Body of pancreas (tissue), 4 donors: ENCODE results near the gene DCANP1. TPM values are rescaled to one million over a fixed set of nuclear protein-coding genes. Genes with fewer than 3 reads are reported as not detected.
A peak's percentile ranks its signal among the peaks of the same experiment; 100 is the strongest.

Source experiments
- ATAC-seq: fragments of 150-250 bp; one replicate; pipeline ENCODE4 v1.9.1; 2016
- DNase-seq, 4 donors: peaks; one replicate each; pipeline ENCODE4 v3.0.0-alpha.2; 2019
- H3K27ac ChIP-seq, 4 donors: fragments of 200-600 bp; sonication (generic); 1 replicate in 3 of 4; 2 replicates in 1 of 4; pipeline versions ENCODE4 v1.5.1 to v1.6.1; 2016 to 2019; ENCODE audit warnings: mild to moderate bottlenecking in 1 of 4, mixed read lengths in 1 of 4, moderate library complexity in 1 of 4
- H3K27me3 ChIP-seq, 2 donors: fragments of 200-600 bp; sonication (generic); one replicate each; pipeline ENCODE4 v1.6.0; 2016; ENCODE audit warnings: mild to moderate bottlenecking in 1 of 2
- H3K36me3 ChIP-seq, 2 donors: fragments of 200-600 bp; sonication (generic); replicated peaks in 1 of 2; 2 replicates each; pipeline ENCODE4 v1.5.1; 2016; ENCODE audit warnings: low read depth in 2 of 2; ENCODE audit not compliant: insufficient read depth in 1 of 2
- H3K4me1 ChIP-seq: fragments of 200-600 bp; sonication (generic); one replicate; pipeline ENCODE4 v1.6.0; 2016
- H3K4me3 ChIP-seq, 2 donors: fragments of 200-600 bp; sonication (generic); 1 replicate in 1 of 2; 2 replicates in 1 of 2; pipeline ENCODE4 v1.5.1; 2016 to 2019
- H3K9me3 ChIP-seq, 3 donors: fragments of 200-600 bp; sonication (generic); 1 replicate in 2 of 3; 2 replicates in 1 of 3; pipeline ENCODE4 v1.5.1; 2016
- CTCF ChIP-seq, 7 experiments: fragments of 450-650 bp in 4 of 7; fragments of 200-600 bp in 3 of 7; sonication (generic) in 3 of 7; IDR thresholded peaks; one replicate each; pipeline ENCODE4 v1.5.1; 2016 to 2019; ENCODE audit warnings: antibody characterized with exemption in 7 of 7
- POLR2A ChIP-seq, 3 donors: fragments of 450-650 bp; IDR thresholded peaks; one replicate each; pipeline ENCODE4 v1.6.1; 2016; ENCODE audit warnings: antibody characterized with exemption in 3 of 3, mild to moderate bottlenecking in 2 of 3
- WGBS, 2 donors: methylation state at CpG; one replicate each; pipeline ENCODE4 v1.1.5; 2017; 5-methylcytosine and 5-hydroxymethylcytosine counted together
- intact Hi-C: fragments of 100-400 bp; cut with DNase I; formaldehyde crosslinking; loops from one replicate; pipeline ENCODE4 v1.15.1; 2023
- total RNA-seq, 2 donors: library from RNA; depleted of rRNA; stranded (reverse); fragments of >200 nt; gene quantifications; one replicate each; pipeline ENCODE4 v1.1.0, GENCODE V29; 2016

Gene DCANP1
- total RNA-seq, 2 donors from 2014 or later = under 0.01 TPM; not detected in 1

DNA sequence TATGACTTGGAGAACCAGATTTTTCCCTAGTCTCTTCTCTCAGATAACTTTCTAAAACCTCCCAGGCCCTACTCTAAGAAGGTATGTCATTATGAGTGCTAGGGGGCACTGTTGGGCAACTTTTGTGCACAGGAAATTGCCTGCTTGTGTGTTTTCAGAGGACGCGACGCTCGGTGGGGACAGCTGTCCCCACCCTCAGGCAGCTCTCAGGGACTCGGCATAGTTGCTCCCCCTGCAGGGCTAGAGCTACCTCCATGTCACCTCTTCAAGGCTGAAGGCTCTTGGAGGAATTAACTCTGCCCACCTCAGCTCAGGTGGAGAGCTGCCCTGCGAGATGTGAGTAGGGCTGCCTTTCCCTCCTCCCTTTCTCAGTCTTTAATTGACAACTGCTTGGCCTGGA is 15.2 kb upstream of the DCANP1 start:
- Histone ChIP-seq H3K4me1 (peaks cover 10% of the 10 kb centered on the region), H3K27me3 (no peaks in the 10 kb centered on the region), H3K9me3 (no peaks in the 10 kb centered on the region), H3K36me3 (no peaks in the 10 kb centered on the region), H3K27ac (no peak overlapping the region), H3K4me3 (no peak overlapping the region)
- intact Hi-C loops = loop anchor here (5.0 kb wide), 1 partner anchor 85 kb away; no protein-coding TSS in a partner anchor
- DNase-seq = peak in 3 of 4 donors; percentile 18 to 43 (median 42)
- TF ChIP-seq POLR2A (IDR thresholded peaks at IDR 0.05) = no peak
- TF ChIP-seq CTCF (IDR thresholded peaks at IDR 0.05) = peak in 6 of 7 experiments; percentile 5 to 35 (median 18)
- no peak for ATAC-seq
- WGBS, 2 donors = 7 to 9% methylated on average over 5 to 6 of the region's 6 CpGs

- ATAC-seq = no peak
- DNase-seq = no peak
- Histone ChIP-seq H3K9me3 (no peaks in the 10 kb centered on the region), H3K36me3 (no peaks in the 10 kb centered on the region), H3K27me3 (no peaks in the 10 kb centered on the region), H3K4me1 (peaks cover 8% of the 10 kb centered on the region), H3K27ac (no peak overlapping the region), H3K4me3 (no peak overlapping the region)
- 66 to 70% methylated on average over 6 to 7 of the region's 7 CpGs for WGBS, 2 donors
- intact Hi-C loops = loop anchor here (5.0 kb wide), 1 partner anchor 86 kb away; no protein-coding TSS in a partner anchor
- TF ChIP-seq CTCF (IDR thresholded peaks at IDR 0.05) (no peak), POLR2A (IDR thresholded peaks at IDR 0.05) (no peak)
Measured at GRCh38 chr5:135461481-135462151, 14.5 kb upstream of the DCANP1 start.

GRCh38 chr5:135460246-135461033 is 13.3 kb upstream of the DCANP1 start:
- H3K27me3 ChIP-seq = no peaks in the 10 kb centered on the region
- TF ChIP-seq CTCF (IDR thresholded peaks at IDR 0.05) = no peak
- TF ChIP-seq POLR2A (IDR thresholded peaks at IDR 0.05) = no peak
- no peaks in the 10 kb centered on the region for H3K9me3 ChIP-seq
- intact Hi-C loops = loop anchor here (5.0 kb wide), 1 partner anchor 87 kb away; no protein-coding TSS in a partner anchor
- H3K4me3 ChIP-seq = no peak overlapping the region
- DNase-seq (no peak), ATAC-seq (no peak)
- WGBS, 2 donors = 54 to 66% methylated on average over 10 to 11 of the region's 11 CpGs
- H3K36me3 ChIP-seq = no peaks in the 10 kb centered on the region
- H3K27ac ChIP-seq = no peak overlapping the region
- no peaks in the 10 kb centered on the region for H3K4me1 ChIP-seq

DNA sequence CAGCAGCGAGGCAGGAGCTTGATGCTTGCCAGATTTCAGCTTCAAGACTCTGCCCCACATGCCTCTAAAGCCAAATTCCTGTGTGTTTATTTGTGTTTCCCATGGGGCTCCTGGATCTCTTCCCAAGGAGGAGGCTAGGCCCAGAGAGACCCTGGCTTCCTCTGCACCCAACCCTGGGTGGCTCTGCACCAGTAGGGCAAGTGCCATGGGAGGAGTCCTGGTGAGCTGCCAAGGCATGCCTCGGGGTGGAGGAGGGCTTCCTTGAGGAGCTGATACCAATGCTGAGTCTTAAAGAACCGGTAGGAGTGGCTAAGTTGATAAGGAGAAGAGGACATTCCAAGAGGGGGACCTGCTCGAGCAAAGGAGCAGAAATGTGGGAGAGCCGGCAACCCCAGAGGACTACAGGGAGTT is 11.8 kb upstream of the DCANP1 start:
- no peaks in the 10 kb centered on the region for H3K27me3 ChIP-seq
- no peaks in the 10 kb centered on the region for H3K9me3 ChIP-seq
- TF ChIP-seq CTCF (IDR thresholded peaks at IDR 0.05) (no peak), POLR2A (IDR thresholded peaks at IDR 0.05) (no peak)
- intact Hi-C loops = no loop called here
- 20 to 36% methylated on average over 4 to 5 of the region's 5 CpGs for WGBS, 2 donors
- ATAC-seq = no peak
- DNase-seq = peak in 1 of 4 donors; percentile 23
- no peaks in the 10 kb centered on the region for H3K4me1 ChIP-seq
- no peaks in the 10 kb centered on the region for H3K36me3 ChIP-seq
- H3K27ac ChIP-seq = no peak overlapping the region
- H3K4me3 ChIP-seq = no peak overlapping the region
